HCT116 (cell line): Measurements from ENCODE around the gene JAG1. TPM values are rescaled to one million over a fixed set of nuclear protein-coding genes. Genes with fewer than 3 reads are reported as not detected.

Experiments used
- ATAC-seq: fragments of 200-7000 bp; cut with Tn5 transposase; 2 replicates; pipeline ENCODE4 v1.9.1; 2020; ENCODE audit warnings: mild to moderate bottlenecking, moderate library complexity
- BruUV-seq: library from RNA; stranded (reverse); fragments of 400-500 nt; replicated peaks from 2 replicates; lab custom pipeline; 2021; lab: Mats Ljungman, UMichigan
- CTCF ChIA-PET: fragments of 300-600 bp; sonication (Branson Sonifier 250); formaldehyde crosslinking; loops from one replicate; lab custom pipeline; 2021; ENCODE audit warnings: antibody characterized with exemption; lab: Charles Lee
- POLR2A ChIA-PET: fragments of 300-600, 350-600 bp; sonication (Branson Sonifier 250); formaldehyde crosslinking; loops from one replicate; lab custom pipeline; 2021; ENCODE audit warnings: antibody characterized with exemption; lab: Charles Lee
- RAD21 ChIA-PET, 2 experiments: fragments of 300-600 bp; sonication (Branson Sonifier 250); formaldehyde crosslinking; loops; one replicate each; lab custom pipeline; 2023; ENCODE audit warnings: low total read pairs in 2 of 2; ENCODE audit not compliant: uncharacterized antibody in 2 of 2, unreplicated experiment in 2 of 2, low non-redundant PET in 1 of 2; lab: Charles Lee
- DNase-seq: peaks from one replicate; pipeline ENCODE4 v3.0.0-alpha.2; 2010; ENCODE audit warnings: low read depth, low spot score
- H2AFZ ChIP-seq: fragments of 200-600 bp; shearing (Covaris generic), sonication (generic); 2 replicates; pipeline ENCODE4 v1.6.1; 2017; ENCODE audit warnings: low read depth, mixed run types, mixed read lengths, antibody characterized with exemption, low read length; ENCODE audit not compliant: poor library complexity, severe bottlenecking
- H3K27ac ChIP-seq: 2 replicates; pipeline ENCODE4 v1.5.1; 2012; ENCODE audit warnings: low read depth, low read length
- H3K27me3 ChIP-seq: fragments of 200-600 bp; sonication (generic); 2 replicates; pipeline ENCODE4 v1.6.1; 2016; ENCODE audit warnings: mixed run types, low read length, mixed read lengths; ENCODE audit not compliant: insufficient read depth
- H3K36me3 ChIP-seq, 2 experiments: fragments of 200-500 bp in 1 of 2; fragments of 200-600 bp in 1 of 2; sonication (Bioruptor generic) in 1 of 2; sonication (generic) in 1 of 2; 2 replicates each; pipeline versions ENCODE4 v1.5.1 to v1.6.1; 2014 to 2016; ENCODE audit warnings: low read length in 2 of 2, inconsistent platforms in 1 of 2, mixed read lengths in 1 of 2, mixed run types in 1 of 2; ENCODE audit not compliant: insufficient read depth in 2 of 2, control insufficient read depth in 1 of 2
- H3K4me1 ChIP-seq, 2 experiments: fragments of 200-600 bp in 1 of 2; sonication (generic) in 1 of 2; 2 replicates each; pipeline versions ENCODE4 v1.5.1 to v1.6.1; 2012 to 2017; ENCODE audit warnings: low read length in 2 of 2, inconsistent platforms in 1 of 2, mild to moderate bottlenecking in 1 of 2, mixed read lengths in 1 of 2, mixed run types in 1 of 2, moderate library complexity in 1 of 2; ENCODE audit not compliant: insufficient read depth in 2 of 2, control insufficient read depth in 1 of 2
- H3K4me2 ChIP-seq: fragments of 200-600 bp; sonication (generic); 2 replicates; pipeline ENCODE4 v1.6.1; 2017; ENCODE audit warnings: mixed run types, low read length, mixed read lengths
- H3K4me3 ChIP-seq, 2 experiments: fragments of 200-600 bp in 1 of 2; sonication (generic) in 1 of 2; replicated peaks in 1 of 2; 2 replicates each; pipeline ENCODE4 v1.5.1; 2011 to 2016; ENCODE audit warnings: low read length in 2 of 2, control low read depth in 1 of 2, low read depth in 1 of 2, mild to moderate bottlenecking in 1 of 2, mixed read lengths in 1 of 2, mixed run types in 1 of 2
- H3K79me2 ChIP-seq: fragments of 200-600 bp; sonication (generic); 2 replicates; pipeline ENCODE4 v1.6.1; 2017; ENCODE audit warnings: mild to moderate bottlenecking, mixed run types, low read length, moderate library complexity, mixed read lengths; ENCODE audit not compliant: insufficient read depth
- H3K9ac ChIP-seq: fragments of 200-600 bp; sonication (generic); 2 replicates; pipeline ENCODE4 v1.6.1; 2016; ENCODE audit warnings: low read length, mixed read lengths
- H3K9me2 ChIP-seq: fragments of 200-600 bp; sonication (generic), shearing (Covaris generic); 2 replicates; pipeline ENCODE4 v1.6.1; 2017; ENCODE audit warnings: mixed run types, mild to moderate bottlenecking, moderate library complexity; ENCODE audit not compliant: insufficient read depth
- H3K9me3 ChIP-seq, 2 experiments: fragments of 200-500 bp in 1 of 2; fragments of 200-600 bp in 1 of 2; sonication (Bioruptor generic) in 1 of 2; sonication (generic) in 1 of 2; 2 replicates each; pipeline ENCODE4 v1.6.1; 2014 to 2017; ENCODE audit warnings: low read length in 2 of 2, mixed read lengths in 2 of 2, inconsistent platforms in 1 of 2, low read depth in 1 of 2, mild to moderate bottlenecking in 1 of 2, mixed run types in 1 of 2, moderate library complexity in 1 of 2; ENCODE audit not compliant: control insufficient read depth in 1 of 2, insufficient read depth in 1 of 2
- H4K20me1 ChIP-seq: fragments of 200-600 bp; sonication (generic), shearing (Covaris generic); 2 replicates; pipeline ENCODE4 v1.6.1; 2017; ENCODE audit warnings: mixed run types, mild to moderate bottlenecking, moderate library complexity; ENCODE audit not compliant: insufficient read depth
- EGR1 ChIP-seq: IDR thresholded peaks from 2 replicates; pipeline ENCODE4 v1.6.1; 2012; ENCODE audit warnings: low read depth
- EZH2 ChIP-seq: fragments of 200-600 bp; sonication (generic); IDR thresholded peaks from 2 replicates; pipeline ENCODE4 v1.6.1; 2017; ENCODE audit warnings: antibody characterized with exemption, mixed run types
- POLR2A ChIP-seq: IDR thresholded peaks from 2 replicates; pipeline ENCODE4 v1.7.0; 2011; ENCODE audit warnings: borderline replicate concordance; ENCODE audit not compliant: insufficient read depth, insufficient read length; ENCODE audit errors: extremely low read depth
- SIN3A ChIP-seq: IDR thresholded peaks from 2 replicates; pipeline ENCODE4 v1.6.1; 2012; ENCODE audit warnings: low read depth
- SP1 ChIP-seq: IDR thresholded peaks from 2 replicates; pipeline ENCODE4 v1.6.1; 2012; ENCODE audit warnings: low read depth
- SRF ChIP-seq: IDR thresholded peaks from 2 replicates; pipeline ENCODE4 v1.6.1; 2012; ENCODE audit warnings: low read depth
- TCF7L2 ChIP-seq: IDR thresholded peaks from 2 replicates; pipeline ENCODE4 v1.7.0; 2011; ENCODE audit warnings: borderline replicate concordance, inconsistent platforms; ENCODE audit not compliant: insufficient read depth, insufficient read length; ENCODE audit errors: extremely low read depth
- YY1 ChIP-seq: IDR thresholded peaks from 2 replicates; pipeline ENCODE4 v1.6.1; 2011; ENCODE audit warnings: low read length, low read depth, moderate library complexity, mild to moderate bottlenecking; ENCODE audit not compliant: insufficient replicate concordance; ENCODE audit errors: extremely low read depth
- ZBTB33 ChIP-seq: IDR thresholded peaks from 2 replicates; pipeline ENCODE4 v1.6.1; 2011; ENCODE audit warnings: mild to moderate bottlenecking, low read length, moderate library complexity; ENCODE audit not compliant: insufficient replicate concordance; ENCODE audit errors: extremely low read depth
- ZFX ChIP-seq: fragments of 450-650 bp; IDR thresholded peaks from 2 replicates; pipeline ENCODE4 v1.6.1; 2017
- ZNF274 ChIP-seq: fragments of 200-500 bp; sonication (Bioruptor generic); IDR thresholded peaks from 2 replicates; pipeline ENCODE4 v1.6.1; 2014; ENCODE audit warnings: mild to moderate bottlenecking, low read depth, low read length, inconsistent platforms
- intact Hi-C: fragments of 100-400 bp; cut with micrococcal nuclease; formaldehyde crosslinking; loops from 2 replicates; pipeline ENCODE4 v1.10.0; 2022
- total RNA-seq: library from RNA; stranded (reverse); gene quantifications from one replicate; pipeline ENCODE4 v1.2.1, GENCODE V29; 2021; ENCODE audit not compliant: unreplicated experiment

JAG1 gene
- total RNA-seq, 1 experiment from 2014 or later = 31.9 TPM

DNA sequence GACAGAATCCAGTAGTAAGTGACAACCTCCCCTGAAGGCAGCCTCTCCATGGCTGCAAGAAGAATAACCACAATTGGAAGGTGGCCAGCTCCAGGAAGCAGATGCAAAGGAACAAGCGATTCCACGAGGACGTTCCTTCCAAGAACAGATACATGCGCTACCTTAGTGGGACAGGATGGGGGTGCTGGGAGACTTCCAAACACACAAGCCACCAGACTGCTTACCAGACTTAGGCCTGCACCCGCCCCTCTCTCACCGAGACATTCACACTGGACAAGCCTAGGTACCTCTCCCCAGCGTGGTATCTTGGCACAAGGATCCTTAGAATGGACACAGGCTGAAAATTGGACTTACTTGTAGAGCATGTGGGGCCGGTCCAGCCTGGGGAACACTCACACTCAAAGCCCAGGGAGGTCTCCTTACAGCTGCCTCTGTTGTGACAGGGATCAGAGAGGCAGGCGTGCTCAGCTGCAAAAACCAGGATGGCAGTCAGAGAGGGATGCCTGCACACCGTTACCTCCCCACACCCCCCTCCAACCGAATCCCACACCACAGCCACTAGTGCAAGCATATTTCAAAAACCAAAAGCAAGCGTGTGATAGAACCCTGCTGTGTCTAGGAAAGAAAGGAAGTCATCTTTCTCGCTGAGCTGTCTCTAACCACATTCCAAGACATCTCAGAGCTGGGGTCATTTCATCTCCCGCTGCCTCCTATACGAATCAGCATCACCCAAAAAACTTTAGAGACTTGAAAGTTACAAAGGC is 22.4 kb downstream of the JAG1 start:
- CTCF ChIA-PET = no interaction called here
- Histone ChIP-seq H3K79me2 (no peaks in the 10 kb centered on the region), H3K9me2 (no peaks in the 10 kb centered on the region), H3K9me3 (no peaks in the 10 kb centered on the region), H3K36me3 (peaks cover 27 to 84% of the 10 kb centered on the region in 2 experiments; a peak in 3 of 4 replicates), H3K4me1 (no peaks in the 10 kb centered on the region), H3K4me2 (no peak overlapping the region)
- no peak for ATAC-seq
- RAD21 ChIA-PET = no interaction called here
- no TSS peak for BruUV-seq
- POLR2A ChIA-PET = no interaction called here
- no peak for TF ChIP-seq POLR2A
- no peak for TF ChIP-seq SP1
- TF ChIP-seq ZNF274 = no peak
- no peak for TF ChIP-seq SRF
- TF ChIP-seq, all 23 proteins: peak for 0
- DNase-seq = no peak
- Histone ChIP-seq H3K27me3 (no peaks in the 10 kb centered on the region), H3K4me3 (no peak overlapping the region), H2AFZ (no peak overlapping the region), H3K27ac (no peak overlapping the region), H4K20me1 (no peaks in the 10 kb centered on the region), H3K9ac (no peak overlapping the region)
- intact Hi-C loops = no loop called here

- H3K4me1 ChIP-seq = no peaks in the 10 kb centered on the region
- no peaks in the 10 kb centered on the region for H3K9me2 ChIP-seq
- H4K20me1 ChIP-seq = no peaks in the 10 kb centered on the region
- no peaks in the 10 kb centered on the region for H3K27me3 ChIP-seq
- TF ChIP-seq ZBTB33 (no peak), ZFX (no peak), YY1 (no peak), SIN3A (no peak), EZH2 (no peak), TCF7L2 (no peak), EGR1 (no peak)
- ATAC-seq (no peak), DNase-seq (no peak)
- H3K9me3 ChIP-seq = no peaks in the 10 kb centered on the region
- POLR2A ChIA-PET = no interaction called here
- no TSS peak for BruUV-seq
- peaks cover 33 to 84% of the 10 kb centered on the region in 2 experiments; a peak in 3 of 4 replicates for H3K36me3 ChIP-seq
- RAD21 ChIA-PET = no interaction called here
- no peak overlapping the region for H2AFZ ChIP-seq
- intact Hi-C loops = loop anchor here (10.0 kb wide), 1 partner anchor 95 kb away; no protein-coding TSS in a partner anchor
- CTCF ChIA-PET = no interaction called here
- H3K4me2 ChIP-seq = no peak overlapping the region
- no peaks in the 10 kb centered on the region for H3K79me2 ChIP-seq
- H3K27ac ChIP-seq = no peak overlapping the region
- no peak overlapping the region for H3K9ac ChIP-seq
- H3K4me3 ChIP-seq = no peak overlapping the region
Measured at GRCh38 chr20:10649797-10650160, 24.0 kb downstream of the JAG1 start.
